ENCODE measurements around the gene CDIPT. TPM values are rescaled to one million over a fixed set of nuclear protein-coding genes. Genes with fewer than 3 reads are reported as not detected.

Gene CDIPT, protein sequence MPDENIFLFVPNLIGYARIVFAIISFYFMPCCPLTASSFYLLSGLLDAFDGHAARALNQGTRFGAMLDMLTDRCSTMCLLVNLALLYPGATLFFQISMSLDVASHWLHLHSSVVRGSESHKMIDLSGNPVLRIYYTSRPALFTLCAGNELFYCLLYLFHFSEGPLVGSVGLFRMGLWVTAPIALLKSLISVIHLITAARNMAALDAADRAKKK
- total RNA-seq (2022) = 56.6 and 57.1 TPM in 2 replicates
- Bru-seq, nascent RNA = percentile 50 among the genes with signal in this experiment
- percentile 69 among the genes with signal in this experiment for BruChase-seq, experiment 1, labeled RNA remaining after a 2-hour chase
- percentile 88 among the genes with signal in this experiment for BruChase-seq, experiment 2, labeled RNA remaining after a 6-hour chase
- long read RNA-seq, transcript CDIPT-207 (5 exons, 1,671 nt) = minor isoform, 7 of 129 reads
- long read RNA-seq, transcript CDIPT-201 (6 exons, 2,353 nt) = major isoform, 102 of 129 reads
- long read RNA-seq, partial matches to known transcripts = 9 of 129 reads
- long read RNA-seq, other reads (novel, unspliced or antisense) = 2 of 129 reads

DNA sequence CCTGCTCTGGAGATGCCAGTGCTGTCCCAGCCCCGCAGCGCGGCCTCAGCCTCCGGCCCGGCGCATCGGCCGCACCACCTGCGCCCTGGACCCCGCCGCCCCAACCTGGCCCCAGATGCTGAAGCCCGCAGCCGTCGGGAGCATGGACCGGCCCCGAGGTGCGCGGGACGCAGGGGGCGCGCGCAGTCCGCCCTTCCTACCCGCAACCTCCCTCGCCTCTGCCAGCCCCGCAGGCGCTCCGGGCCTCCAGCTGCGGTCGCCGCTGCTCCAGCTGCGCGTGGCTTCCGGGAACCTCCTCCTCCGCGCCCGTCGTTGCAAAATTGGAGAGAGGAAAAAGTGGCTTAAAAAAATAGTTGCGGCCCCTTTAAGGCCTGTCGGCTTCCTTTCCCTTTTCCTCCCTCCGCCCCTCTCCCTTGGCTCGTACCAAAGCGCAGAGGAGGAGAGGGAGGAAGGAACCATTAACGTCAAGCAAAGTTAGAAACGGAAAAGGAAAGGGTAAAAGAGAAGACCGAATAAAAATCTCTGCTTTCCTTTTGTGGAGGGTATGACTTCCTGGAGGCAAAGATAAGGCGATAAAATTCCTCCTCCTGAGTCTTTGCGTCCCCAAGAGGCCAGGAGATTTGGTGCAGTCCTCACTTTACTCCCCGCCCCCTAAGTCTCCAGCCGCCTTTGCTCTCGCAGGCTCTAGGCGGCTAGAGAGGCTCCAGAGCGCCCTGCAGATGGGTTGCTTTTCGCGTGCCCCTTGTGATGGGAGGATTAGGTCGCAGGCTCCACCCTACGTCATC, at the start of gene CDIPT:
TSS of gene CDIPT (minus strand) at position 343 of the 785 bp plus-strand sequence. CDS start 369 bp downstream, outside the sequence.
- Mint-ChIP-seq H3K9me3 (ENCODE audit: unreplicated experiment) (no peaks in the 10 kb centered on the region), H3K27ac (ENCODE audit: unreplicated experiment) (peak within 1 kb of the TSS; percentile 100), H3K4me3 (ENCODE audit: unreplicated experiment) (peak within 1 kb of the TSS; percentile 93), H3K27me3 (ENCODE audit: insufficient read depth, unreplicated experiment) (no peaks in the 10 kb centered on the region), H3K36me3 (ENCODE audit: insufficient read depth, unreplicated experiment) (peaks cover 15% of the 10 kb centered on the region), H3K4me1 (ENCODE audit: low read depth, unreplicated experiment) (peaks cover 6% of the 10 kb centered on the region)
- ChIA-PET CTCF (interaction anchor here (0.6 to 0.8 kb wide), 5 partner anchors 15 to 98 kb away, joined by 3 to 4 read pairs (median 3); partner anchors contain the start of gene TMEM219), POLR2A (interaction anchor here (0.6 kb wide), 1 partner anchor 34 kb away, joined by 9 read pairs; no protein-coding TSS in a partner anchor)
- Histone ChIP-seq H3K4me1 (peaks cover 6% of the 10 kb centered on the region; the same call in 1 of the 2 replicates), H3K27me3 (replicated peaks; ENCODE audit: control insufficient read depth, insufficient read depth, low read length) (no peaks in the 10 kb centered on the region), H3K36me3 (ENCODE audit: control insufficient read depth, insufficient read depth, low read length) (peaks cover 1% of the 10 kb centered on the region; the same call in 1 of the 2 replicates), H3K9me3 (no peaks in the 10 kb centered on the region), H3K4me3 (ENCODE audit: low read depth, low read length) (peak within 1 kb of the TSS; percentile 80)
- intact Hi-C loops (cut with micrococcal nuclease; ENCODE audit: unreplicated experiment) = loop anchor here (2.0 to 10.0 kb wide), 4 partner anchors 36 to 112 kb away; partner anchors contain the start of genes KCTD13, PAGR1, SEZ6L2 and TAOK2
- peak; percentile 92 to 96 for DNase-seq
- TSS peak; percentile 74 for BruUV-seq (replicated peaks)
- TF ChIP-seq, protein P1, sequence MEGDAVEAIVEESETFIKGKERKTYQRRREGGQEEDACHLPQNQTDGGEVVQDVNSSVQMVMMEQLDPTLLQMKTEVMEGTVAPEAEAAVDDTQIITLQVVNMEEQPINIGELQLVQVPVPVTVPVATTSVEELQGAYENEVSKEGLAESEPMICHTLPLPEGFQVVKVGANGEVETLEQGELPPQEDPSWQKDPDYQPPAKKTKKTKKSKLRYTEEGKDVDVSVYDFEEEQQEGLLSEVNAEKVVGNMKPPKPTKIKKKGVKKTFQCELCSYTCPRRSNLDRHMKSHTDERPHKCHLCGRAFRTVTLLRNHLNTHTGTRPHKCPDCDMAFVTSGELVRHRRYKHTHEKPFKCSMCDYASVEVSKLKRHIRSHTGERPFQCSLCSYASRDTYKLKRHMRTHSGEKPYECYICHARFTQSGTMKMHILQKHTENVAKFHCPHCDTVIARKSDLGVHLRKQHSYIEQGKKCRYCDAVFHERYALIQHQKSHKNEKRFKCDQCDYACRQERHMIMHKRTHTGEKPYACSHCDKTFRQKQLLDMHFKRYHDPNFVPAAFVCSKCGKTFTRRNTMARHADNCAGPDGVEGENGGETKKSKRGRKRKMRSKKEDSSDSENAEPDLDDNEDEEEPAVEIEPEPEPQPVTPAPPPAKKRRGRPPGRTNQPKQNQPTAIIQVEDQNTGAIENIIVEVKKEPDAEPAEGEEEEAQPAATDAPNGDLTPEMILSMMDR (IDR thresholded peaks at IDR 0.05; ENCODE audit: insufficient read depth in 1 of 2, low read depth in 1 of 2, low read length in 1 of 2, severe bottlenecking in 1 of 2, unreplicated experiment in 1 of 2) = peak; percentile 13 to 66

DNA sequence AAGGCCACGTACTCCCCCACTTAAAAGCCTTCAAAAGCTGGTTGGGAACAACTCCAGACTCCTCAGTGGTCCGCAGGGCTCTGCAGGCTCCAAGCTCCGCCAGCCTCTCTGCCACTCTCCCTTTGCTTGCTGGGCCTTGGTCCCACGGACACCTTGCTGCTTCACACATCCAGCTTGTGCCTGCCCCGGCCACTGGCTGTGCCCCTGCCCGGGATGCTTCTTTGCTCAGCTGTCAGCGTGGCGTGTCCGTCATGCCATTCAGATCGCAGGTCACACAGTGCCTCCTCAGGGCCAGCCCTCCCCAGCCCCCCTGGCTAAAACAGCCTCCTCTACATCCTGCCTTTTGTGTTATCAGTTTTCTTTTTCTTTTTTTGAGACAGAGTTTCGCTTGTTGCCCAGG, 49.1 kb upstream of the CDIPT start:
- BruUV-seq (replicated peaks) = no TSS peak
- TF ChIP-seq, protein P1 (IDR thresholded peaks at IDR 0.05; ENCODE audit: insufficient read depth in 1 of 2, low read depth in 1 of 2, low read length in 1 of 2, severe bottlenecking in 1 of 2, unreplicated experiment in 1 of 2) = no peak
- CTCF ChIA-PET = interaction anchor here (1.0 kb wide), 1 partner anchor 120 kb away, joined by 3 read pairs; no protein-coding TSS in a partner anchor

DNA sequence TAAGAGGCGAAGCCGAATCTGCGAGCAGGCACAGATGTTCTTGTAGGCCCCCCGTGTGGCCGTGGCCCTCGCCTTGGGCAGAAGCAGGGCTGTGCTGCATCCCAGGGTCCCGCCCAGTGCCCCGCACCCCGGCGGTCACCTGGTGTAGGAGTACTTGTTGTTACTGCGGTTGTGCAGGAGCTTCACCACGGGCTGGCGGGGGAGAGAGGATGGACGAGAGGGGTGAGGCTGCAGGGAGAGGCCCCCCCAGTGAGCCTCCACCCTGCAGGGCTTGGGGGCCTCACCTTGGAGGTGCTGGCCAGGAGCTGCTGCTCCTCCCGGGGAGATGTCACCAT, 48.6 kb upstream of the CDIPT start:
- CTCF ChIA-PET = interaction anchor here (1.0 kb wide), 1 partner anchor 121 kb away, joined by 3 read pairs; no protein-coding TSS in a partner anchor
- Mint-ChIP-seq H3K27me3 (ENCODE audit: insufficient read depth, unreplicated experiment) (no peaks in the 10 kb centered on the region), H3K4me3 (ENCODE audit: unreplicated experiment) (no peak overlapping the region), H3K27ac (ENCODE audit: unreplicated experiment) (no peak overlapping the region), H3K9me3 (ENCODE audit: unreplicated experiment) (no peaks in the 10 kb centered on the region), H3K36me3 (ENCODE audit: insufficient read depth, unreplicated experiment) (peaks cover 11% of the 10 kb centered on the region), H3K4me1 (ENCODE audit: low read depth, unreplicated experiment) (peaks cover 9% of the 10 kb centered on the region)
- no peaks in the 10 kb centered on the region for H3K36me3 ChIP-seq (ENCODE audit: control insufficient read depth, insufficient read depth, low read length)
- POLR2A ChIA-PET = no interaction called here
- intact Hi-C loops (cut with micrococcal nuclease; ENCODE audit: unreplicated experiment) = no loop called here
- BruUV-seq (replicated peaks) = no TSS peak
- no peaks in the 10 kb centered on the region for H3K4me1 ChIP-seq
- no peaks in the 10 kb centered on the region for H3K27me3 ChIP-seq (replicated peaks; ENCODE audit: control insufficient read depth, insufficient read depth, low read length)
- no peak overlapping the region for H3K4me3 ChIP-seq (ENCODE audit: low read depth, low read length)
- DNase-seq = no peak
- H3K9me3 ChIP-seq = no peaks in the 10 kb centered on the region
- TF ChIP-seq, protein P1 (IDR thresholded peaks at IDR 0.05; ENCODE audit: insufficient read depth in 1 of 2, low read depth in 1 of 2, low read length in 1 of 2, severe bottlenecking in 1 of 2, unreplicated experiment in 1 of 2) = no peak

More for the DNA sequence above, 49.1 kb upstream of the CDIPT start:
- H3K27me3 Mint-ChIP-seq (ENCODE audit: insufficient read depth, unreplicated experiment) = no peaks in the 10 kb centered on the region
- DNase-seq = no peak
- no peaks in the 10 kb centered on the region for H3K27me3 ChIP-seq (replicated peaks; ENCODE audit: control insufficient read depth, insufficient read depth, low read length)
- no peaks in the 10 kb centered on the region for H3K4me1 ChIP-seq
- peaks cover 11% of the 10 kb centered on the region for H3K36me3 Mint-ChIP-seq (ENCODE audit: insufficient read depth, unreplicated experiment)
- no peaks in the 10 kb centered on the region for H3K9me3 Mint-ChIP-seq (ENCODE audit: unreplicated experiment)
- no peaks in the 10 kb centered on the region for H3K36me3 ChIP-seq (ENCODE audit: control insufficient read depth, insufficient read depth, low read length)
- POLR2A ChIA-PET = no interaction called here
- no peak overlapping the region for H3K4me3 Mint-ChIP-seq (ENCODE audit: unreplicated experiment)
- H3K27ac Mint-ChIP-seq (ENCODE audit: unreplicated experiment) = no peak overlapping the region
- peaks cover 9% of the 10 kb centered on the region for H3K4me1 Mint-ChIP-seq (ENCODE audit: low read depth, unreplicated experiment)
- intact Hi-C loops (cut with micrococcal nuclease; ENCODE audit: unreplicated experiment) = no loop called here
- no peak overlapping the region for H3K4me3 ChIP-seq (ENCODE audit: low read depth, low read length)
- no peaks in the 10 kb centered on the region for H3K9me3 ChIP-seq
